Adrenal gland (tissue), 12 donors: ENCODE results near the gene ABCG1. TPM values are rescaled to one million over a fixed set of nuclear protein-coding genes. Genes with fewer than 3 reads are reported as not detected.

ENCODE experiments used
- DNase-seq, 7 donors: peaks; one replicate each; pipeline ENCODE4 v3.0.0-alpha.2; 2019 to 2020
- H3K27ac ChIP-seq, 5 donors: fragments of 200-600 bp; sonication (generic) in 4 of 5; 1 replicate in 3 of 5; 2 replicates in 2 of 5; pipeline versions ENCODE4 v1.5.1 to v1.8.0; 2016 to 2020; ENCODE audit warnings: mild to moderate bottlenecking in 1 of 5
- H3K27me3 ChIP-seq: fragments of 200-600 bp; 2 replicates; pipeline ENCODE4 v1.8.0; 2021
- H3K36me3 ChIP-seq, 2 donors: fragments of 200-600 bp; replicated peaks in 1 of 2; 1 replicate in 1 of 2; 2 replicates in 1 of 2; pipeline versions ENCODE4 v1.5.1 to v1.8.0; 2018 to 2022
- H3K4me1 ChIP-seq, 2 donors: fragments of 200-600 bp; replicated peaks in 1 of 2; 1 replicate in 1 of 2; 2 replicates in 1 of 2; pipeline versions ENCODE4 v1.5.1 to v1.8.0; 2018 to 2021
- H3K4me3 ChIP-seq, 4 donors: fragments of 200-600 bp; sonication (generic) in 3 of 4; one replicate each; pipeline ENCODE4 v1.5.1; 2016 to 2018
- H3K9me3 ChIP-seq, 3 donors: fragments of 200-600 bp; sonication (generic) in 1 of 3; replicated peaks in 1 of 3; 1 replicate in 2 of 3; 2 replicates in 1 of 3; pipeline versions ENCODE4 v1.5.1 to v1.8.0; 2016 to 2021
- CTCF ChIP-seq, 6 experiments: fragments of 450-650 bp in 4 of 6; fragments of 200-600 bp in 2 of 6; sonication (generic) in 1 of 6; IDR thresholded peaks; 1 replicate in 5 of 6; 2 replicates in 1 of 6; pipeline versions ENCODE4 v1.5.1 to v1.8.0; 2016 to 2021; ENCODE audit warnings: antibody characterized with exemption in 6 of 6, mild to moderate bottlenecking in 2 of 6, moderate library complexity in 1 of 6
- POLR2A ChIP-seq, 2 donors: fragments of 450-650 bp; IDR thresholded peaks; one replicate each; pipeline ENCODE4 v1.6.1; 2017; ENCODE audit warnings: antibody characterized with exemption in 2 of 2, mild to moderate bottlenecking in 2 of 2, moderate library complexity in 1 of 2
- WGBS, 4 donors: extraction: QIAGEN DNeasy Blood & Tissue Kit in 2 of 4; methylation state at CpG; one replicate each; pipeline versions ENCODE4 v1.1.5 to v1.1.7; 2013 to 2017; 5-methylcytosine and 5-hydroxymethylcytosine counted together
- intact Hi-C, 2 donors: fragments of 100-400 bp; cut with DNase I; formaldehyde crosslinking; loops; one replicate each; pipeline versions ENCODE4 v1.14.1 to v1.15.0; 2022 to 2023
- polyA plus RNA-seq, 3 donors: library from polyadenylated mRNA; stranded (reverse); fragments of 200-250 nt in 2 of 3; fragments of 350-450 nt in 1 of 3; fragmentation: Illumina TruSeq in 1 of 3; extraction: RNeasy Lipid Tissue Mini Kit (QIAGEN cat#74804) in 1 of 3; gene quantifications; one replicate each; pipeline ENCODE4 v1.2.3, GENCODE V29; 2013 to 2014
- total RNA-seq, 9 donors: library from RNA; depleted of rRNA in 4 of 9; stranded (reverse); fragments of >200 nt in 4 of 9; fragments of 120-200 nt in 1 of 9; fragmentation: NEBNext Ultra II Directional in 1 of 9; extraction: Animal tissue kit (Norgen Biotek cat#: 25700) in 1 of 9; gene quantifications; one replicate each; pipeline versions ENCODE4 v1.1.0 to v1.2.4, GENCODE V29; 2013 to 2023
- donor health status: healthy with polysubstance abuse.
- donor health status: Bipolar disorder and iron deficiency.
- donor health status: DM: yes; HTN: yes; CAD: no.
- donor health status: DM: no; HTN: no; CAD: no.
- donor health status: DM: no; HTN: no; CAD: no.
- donor health status: DM: yes; HTN: yes; CAD: no.

The ABCG1 gene
- total and polyA plus RNA-seq, 12 donors = 23.2 to 136 (median 67.9) TPM

GRCh38 chr21:42311816-42312625 lies 93.1 kb downstream of the ABCG1 start:
- WGBS, 4 donors = 43 to 80% (median 56%) methylated on average over 11 to 21 of the region's 21 CpGs
- H3K4me3 ChIP-seq = no peak overlapping the region
- peaks cover 6% of the 10 kb centered on the region for H3K27me3 ChIP-seq
- peaks cover 0 to 4% of the 10 kb centered on the region in 2 donors for H3K4me1 ChIP-seq
- H3K27ac ChIP-seq = peak overlapping the region in 1 of 5 donors; percentile 55
- no peak for TF ChIP-seq CTCF (IDR thresholded peaks at IDR 0.05)
- no peak for TF ChIP-seq POLR2A (IDR thresholded peaks at IDR 0.05)
- H3K36me3 ChIP-seq = no peaks in the 10 kb centered on the region
- no peaks in the 10 kb centered on the region for H3K9me3 ChIP-seq
- peak in 4 of 7 donors; percentile 31 to 53 (median 36) for DNase-seq
- intact Hi-C loops = no loop called here

GRCh38 chr21:42312626-42313104 lies 93.7 kb downstream of the ABCG1 start:
- Histone ChIP-seq H3K27ac (peak overlapping the region in 1 of 5 donors; percentile 55), H3K27me3 (peaks cover 6% of the 10 kb centered on the region), H3K9me3 (no peaks in the 10 kb centered on the region), H3K4me1 (peaks cover 0 to 4% of the 10 kb centered on the region in 2 donors), H3K4me3 (no peak overlapping the region), H3K36me3 (no peaks in the 10 kb centered on the region)
- peak in 2 of 7 donors; percentile 18 to 42 for DNase-seq
- intact Hi-C loops = no loop called here
- no peak for TF ChIP-seq CTCF (IDR thresholded peaks at IDR 0.05)
- no peak for TF ChIP-seq POLR2A (IDR thresholded peaks at IDR 0.05)
- WGBS, 4 donors = 70 to 88% (median 84%) methylated on average over 10 to 16 of the region's 16 CpGs; no CpG with 5 or more reads in 1 of the 4 donors

- Histone ChIP-seq H3K27ac (peak overlapping the region in 1 of 5 donors; percentile 34), H3K9me3 (no peaks in the 10 kb centered on the region), H3K27me3 (peaks cover 6% of the 10 kb centered on the region), H3K36me3 (no peaks in the 10 kb centered on the region), H3K4me1 (peaks cover 0 to 4% of the 10 kb centered on the region in 2 donors), H3K4me3 (no peak overlapping the region)
- TF ChIP-seq POLR2A (IDR thresholded peaks at IDR 0.05) = no peak
- no peak for TF ChIP-seq CTCF (IDR thresholded peaks at IDR 0.05)
- DNase-seq = peak in 5 of 7 donors; percentile 36 to 70 (median 55)
- intact Hi-C loops = no loop called here
- WGBS, 4 donors = 30 to 51% (median 39%) methylated on average over 7 to 13 of the region's 13 CpGs
These were observed 94.6 kb downstream of the ABCG1 start for GRCh38 chr21:42313501-42313969.

- Histone ChIP-seq H3K36me3 (no peaks in the 10 kb centered on the region), H3K4me1 (peaks cover 0 to 4% of the 10 kb centered on the region in 2 donors), H3K27ac (peak overlapping the region in 1 of 5 donors; percentile 29), H3K9me3 (no peaks in the 10 kb centered on the region), H3K27me3 (peaks cover 2% of the 10 kb centered on the region), H3K4me3 (no peak overlapping the region)
- intact Hi-C loops = loop anchor here in 1 of 2 donors (5.0 kb wide), 1 partner anchor 63 kb away; no protein-coding TSS in a partner anchor
- 79 to 88% (median 83%) methylated on average over 6 of the region's 6 CpGs for WGBS, 4 donors
- peak in 1 of 7 donors; percentile 5 for DNase-seq
- TF ChIP-seq CTCF (IDR thresholded peaks at IDR 0.05) (no peak), POLR2A (IDR thresholded peaks at IDR 0.05) (no peak)
These were observed 95.8 kb downstream of the ABCG1 start for GRCh38 chr21:42314616-42315295.
